Epithelial cell of esophagus (primary cell): Measurements from ENCODE around the gene ISL2.

ENCODE experiments used
- DNase-seq: peaks from one replicate; pipeline ENCODE4 v3.0.0; 2010; ENCODE audit warnings: low read depth
- H3K4me3 ChIP-seq: 2 replicates; pipeline ENCODE4 v1.5.1; 2011; ENCODE audit warnings: mild to moderate bottlenecking, low read length, control low read depth
- TF ChIP-seq, protein P1 (sequence below): IDR thresholded peaks from 2 replicates; pipeline ENCODE4 v1.5.1; 2011; ENCODE audit warnings: low read depth, mild to moderate bottlenecking, low read length, control low read depth, inconsistent platforms; ENCODE audit not compliant: insufficient read depth; ENCODE audit errors: missing control alignments

ISL2 gene

DNA sequence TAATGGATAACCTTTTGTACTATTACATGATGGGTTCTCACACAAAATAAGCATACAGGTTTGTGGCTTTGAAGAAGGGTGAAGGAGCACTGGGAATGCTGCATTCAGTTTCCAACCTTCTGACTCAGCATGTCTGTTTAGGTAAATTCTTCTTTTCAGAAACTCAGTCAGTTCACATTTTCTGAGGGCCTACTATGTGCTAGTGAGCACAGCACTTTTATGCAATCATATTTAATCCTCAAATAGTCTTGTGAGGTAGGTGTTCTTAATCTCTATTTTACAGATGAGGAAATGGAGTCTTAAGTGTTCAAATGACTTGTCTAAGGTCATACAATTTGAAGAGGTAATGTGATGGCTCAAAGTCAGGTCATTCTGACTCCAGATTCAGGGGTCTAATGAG lies 41.2 kb downstream of the ISL2 start:
- DNase-seq, result no peak
- TF ChIP-seq, protein P1, sequence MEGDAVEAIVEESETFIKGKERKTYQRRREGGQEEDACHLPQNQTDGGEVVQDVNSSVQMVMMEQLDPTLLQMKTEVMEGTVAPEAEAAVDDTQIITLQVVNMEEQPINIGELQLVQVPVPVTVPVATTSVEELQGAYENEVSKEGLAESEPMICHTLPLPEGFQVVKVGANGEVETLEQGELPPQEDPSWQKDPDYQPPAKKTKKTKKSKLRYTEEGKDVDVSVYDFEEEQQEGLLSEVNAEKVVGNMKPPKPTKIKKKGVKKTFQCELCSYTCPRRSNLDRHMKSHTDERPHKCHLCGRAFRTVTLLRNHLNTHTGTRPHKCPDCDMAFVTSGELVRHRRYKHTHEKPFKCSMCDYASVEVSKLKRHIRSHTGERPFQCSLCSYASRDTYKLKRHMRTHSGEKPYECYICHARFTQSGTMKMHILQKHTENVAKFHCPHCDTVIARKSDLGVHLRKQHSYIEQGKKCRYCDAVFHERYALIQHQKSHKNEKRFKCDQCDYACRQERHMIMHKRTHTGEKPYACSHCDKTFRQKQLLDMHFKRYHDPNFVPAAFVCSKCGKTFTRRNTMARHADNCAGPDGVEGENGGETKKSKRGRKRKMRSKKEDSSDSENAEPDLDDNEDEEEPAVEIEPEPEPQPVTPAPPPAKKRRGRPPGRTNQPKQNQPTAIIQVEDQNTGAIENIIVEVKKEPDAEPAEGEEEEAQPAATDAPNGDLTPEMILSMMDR, result no peak

DNA sequence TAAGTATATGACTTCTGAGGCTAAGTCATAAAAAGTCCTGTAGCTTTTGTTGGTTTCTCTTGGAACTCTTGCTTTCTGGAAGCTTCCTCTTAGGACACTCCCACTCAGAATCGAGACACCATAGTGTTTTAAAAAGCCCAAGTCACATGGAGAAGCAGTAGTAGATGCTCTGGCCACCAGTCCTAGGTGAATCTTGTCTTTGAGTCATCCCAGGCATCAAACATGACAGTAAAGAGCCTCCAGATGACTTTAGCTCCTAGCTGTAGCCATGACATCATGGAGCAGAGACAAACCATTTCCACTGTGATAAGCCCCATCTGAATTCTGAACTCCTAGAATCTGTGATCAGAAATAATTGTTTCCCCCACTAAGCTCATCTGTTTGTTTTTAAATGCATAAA lies 42.1 kb downstream of the ISL2 start:
- TF ChIP-seq, protein P1, result no peak
- no peak for DNase-seq
- H3K4me3 ChIP-seq, result no peak overlapping the region

More for the DNA sequence above, 41.2 kb downstream of the ISL2 start:
- H3K4me3 ChIP-seq, result no peak overlapping the region

DNA sequence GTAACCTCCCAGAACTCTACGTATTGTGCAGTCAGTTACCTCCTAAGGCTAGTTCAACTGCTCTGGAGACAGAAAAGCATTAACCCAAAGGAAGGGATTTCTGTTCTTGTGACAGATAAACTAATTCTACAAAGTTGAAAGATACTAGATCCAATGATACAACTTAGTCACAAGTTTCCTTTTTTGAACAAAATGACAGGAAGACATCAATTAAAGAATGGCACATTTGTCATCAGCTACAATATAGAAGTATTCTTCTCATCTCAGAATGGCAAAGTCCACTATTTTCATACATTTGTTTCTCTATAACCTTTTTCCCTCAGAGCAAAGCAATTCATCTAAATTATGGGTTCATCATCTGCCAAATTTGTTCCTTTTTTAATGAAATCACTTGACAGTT lies 43.7 kb downstream of the ISL2 start:
- no peak for DNase-seq
- TF ChIP-seq, protein P1, result no peak
- no peak overlapping the region for H3K4me3 ChIP-seq

DNA sequence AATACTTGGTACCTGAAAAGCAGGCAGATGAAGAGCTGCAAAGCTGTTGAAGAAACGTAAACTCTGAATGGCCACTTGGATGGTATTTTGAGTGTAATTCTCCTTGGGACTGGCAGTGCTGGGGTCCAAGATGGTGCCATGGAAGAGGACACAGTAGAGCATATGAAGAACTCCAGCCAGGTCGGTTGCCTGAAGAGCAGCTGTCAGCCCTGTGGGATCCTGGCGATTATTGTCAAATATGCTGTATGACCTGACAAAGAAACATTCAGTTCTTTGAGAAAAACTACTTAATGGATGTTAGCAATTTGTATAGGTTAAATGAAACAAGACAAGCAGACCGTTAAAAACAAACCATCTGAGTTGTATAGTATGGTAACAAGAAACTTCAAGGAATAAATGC lies 44.8 kb downstream of the ISL2 start:
- no peak for DNase-seq
- TF ChIP-seq, protein P1, result no peak
- no peak overlapping the region for H3K4me3 ChIP-seq

DNA sequence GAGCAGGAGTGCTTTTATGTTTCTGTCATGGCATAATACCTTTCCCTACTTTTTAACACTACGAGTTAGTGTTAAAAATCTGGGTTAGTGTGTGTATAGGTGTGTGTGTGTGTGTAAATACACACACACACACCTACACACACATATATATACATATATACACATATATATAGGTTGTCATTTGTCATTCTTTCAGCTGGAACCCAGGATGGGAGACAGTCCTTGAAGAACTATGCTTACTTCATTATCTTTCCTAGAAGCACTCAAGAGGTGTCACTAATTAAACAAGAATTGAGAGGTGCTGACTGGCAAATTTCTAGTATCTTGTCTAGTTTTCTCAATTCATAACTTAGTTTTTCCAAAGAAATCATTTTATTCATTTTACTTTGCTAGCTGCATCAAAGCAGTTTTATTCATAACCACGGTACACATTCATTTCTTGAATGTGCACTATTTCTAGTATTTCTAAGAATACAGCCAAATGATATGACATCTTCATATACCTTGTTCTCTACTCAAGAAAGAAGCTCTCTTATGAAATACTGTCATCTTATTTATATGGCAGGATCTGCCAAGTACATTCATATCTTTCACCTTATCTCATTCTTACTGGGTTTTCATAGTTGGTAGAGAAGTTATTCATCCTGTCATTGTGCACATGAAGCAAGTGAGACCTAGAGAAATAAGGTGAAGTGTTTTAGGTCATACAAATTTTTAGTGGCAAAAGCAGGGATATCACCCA lies 46.6 kb downstream of the ISL2 start:
- no peak overlapping the region for H3K4me3 ChIP-seq
- no peak for DNase-seq
- TF ChIP-seq, protein P1, result no peak

DNA sequence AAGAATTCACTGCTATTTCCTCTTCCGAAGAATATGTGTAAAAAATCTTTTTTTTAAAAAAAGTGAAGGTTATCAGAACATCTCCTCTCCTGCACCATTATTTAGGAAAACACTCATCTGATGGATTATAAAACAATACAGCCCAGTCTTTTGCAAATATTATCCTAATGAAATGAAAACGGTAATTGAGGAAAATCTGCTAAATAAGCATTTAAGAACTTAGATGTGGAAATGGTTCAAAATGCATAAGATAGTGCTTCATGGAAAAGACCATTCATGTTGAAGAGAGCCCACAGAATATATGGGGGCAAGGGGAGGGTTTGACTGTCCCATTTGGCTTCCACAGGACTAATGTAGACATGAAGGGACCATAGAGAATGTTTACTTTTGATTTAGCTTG lies 47.8 kb downstream of the ISL2 start:
- no peak for DNase-seq
- TF ChIP-seq, protein P1, result no peak
- no peak overlapping the region for H3K4me3 ChIP-seq

DNA sequence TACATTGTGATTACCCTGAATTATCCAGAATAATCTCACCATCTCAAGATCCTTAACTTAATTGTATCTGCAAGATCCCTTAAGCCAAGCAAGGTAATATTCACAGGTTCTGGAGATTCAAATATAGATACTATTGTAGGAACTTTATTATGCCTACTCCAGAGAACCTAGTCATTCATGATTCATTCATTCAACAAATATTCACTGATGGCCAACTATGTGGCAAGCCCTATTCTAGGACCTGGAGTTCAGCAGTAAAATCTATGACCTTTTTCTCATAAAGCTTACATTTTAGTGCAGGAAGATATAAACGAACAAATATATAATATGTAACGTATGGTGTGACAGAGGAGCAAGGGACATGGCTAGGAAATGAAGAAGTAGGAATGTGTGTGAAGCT lies 49.6 kb downstream of the ISL2 start:
- DNase-seq, result peak; percentile 9
- no peak overlapping the region for H3K4me3 ChIP-seq
- TF ChIP-seq, protein P1, result no peak
